IPS-NIHi7 (cell line): Measurements from ENCODE around the gene OSBPL2.

Source experiments
- DNase-seq: peaks from one replicate; pipeline ENCODE4 v3.0.0; 2012; ENCODE audit warnings: mixed read lengths; ENCODE audit errors: extremely low spot score

OSBPL2 gene

DNA sequence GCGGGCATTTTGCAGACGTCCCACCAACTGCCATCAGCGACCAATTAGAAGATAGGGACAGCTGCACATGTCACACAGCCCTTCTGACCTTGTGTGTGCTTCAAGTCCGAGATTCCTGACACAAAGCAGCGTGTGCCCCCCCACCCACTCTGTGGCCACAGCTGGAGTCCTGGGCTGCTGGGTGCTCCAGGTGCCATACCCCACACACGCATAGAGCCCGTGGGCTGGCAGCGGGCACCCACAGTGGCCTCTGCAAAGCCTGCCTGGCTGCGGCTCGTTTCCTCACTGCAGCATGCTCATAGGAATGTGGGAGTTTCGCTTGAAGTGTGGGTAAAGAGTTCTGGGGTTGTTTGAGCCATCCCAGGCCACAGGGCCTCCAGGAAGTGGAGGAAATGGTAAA lies 62.0 kb downstream of the OSBPL2 start:
- no peak for DNase-seq

DNA sequence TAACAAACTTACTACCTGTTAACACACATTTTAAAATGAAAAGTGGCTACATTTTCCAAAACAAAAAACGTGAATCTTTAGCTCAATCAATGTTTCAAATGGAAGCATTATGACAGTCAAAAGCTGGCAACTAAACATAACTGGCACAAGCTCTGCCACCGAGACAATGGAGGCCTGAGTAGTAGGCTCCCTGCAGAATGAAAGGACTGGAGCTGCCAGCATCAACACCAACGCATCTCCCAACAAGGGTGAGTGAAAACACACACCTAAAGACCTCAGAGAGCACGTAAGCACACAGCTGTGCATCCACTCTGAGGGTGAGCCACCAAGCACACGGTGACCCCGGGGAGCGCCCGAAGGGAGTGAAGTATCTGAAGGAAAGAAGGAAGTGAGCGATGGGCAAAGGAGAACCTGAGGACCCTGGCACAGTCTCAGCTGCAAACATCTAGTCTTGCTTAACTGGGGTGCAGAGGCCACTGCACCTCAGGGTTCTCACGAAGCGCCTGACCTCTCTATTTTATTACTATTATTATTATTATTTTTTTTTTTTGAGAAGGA lies 62.9 kb downstream of the OSBPL2 start:
- DNase-seq, result no peak

- peak; percentile 93 for DNase-seq
Observed at GRCh38 chr20:62301773-62302340, 63.5 kb downstream of the OSBPL2 start.

DNA sequence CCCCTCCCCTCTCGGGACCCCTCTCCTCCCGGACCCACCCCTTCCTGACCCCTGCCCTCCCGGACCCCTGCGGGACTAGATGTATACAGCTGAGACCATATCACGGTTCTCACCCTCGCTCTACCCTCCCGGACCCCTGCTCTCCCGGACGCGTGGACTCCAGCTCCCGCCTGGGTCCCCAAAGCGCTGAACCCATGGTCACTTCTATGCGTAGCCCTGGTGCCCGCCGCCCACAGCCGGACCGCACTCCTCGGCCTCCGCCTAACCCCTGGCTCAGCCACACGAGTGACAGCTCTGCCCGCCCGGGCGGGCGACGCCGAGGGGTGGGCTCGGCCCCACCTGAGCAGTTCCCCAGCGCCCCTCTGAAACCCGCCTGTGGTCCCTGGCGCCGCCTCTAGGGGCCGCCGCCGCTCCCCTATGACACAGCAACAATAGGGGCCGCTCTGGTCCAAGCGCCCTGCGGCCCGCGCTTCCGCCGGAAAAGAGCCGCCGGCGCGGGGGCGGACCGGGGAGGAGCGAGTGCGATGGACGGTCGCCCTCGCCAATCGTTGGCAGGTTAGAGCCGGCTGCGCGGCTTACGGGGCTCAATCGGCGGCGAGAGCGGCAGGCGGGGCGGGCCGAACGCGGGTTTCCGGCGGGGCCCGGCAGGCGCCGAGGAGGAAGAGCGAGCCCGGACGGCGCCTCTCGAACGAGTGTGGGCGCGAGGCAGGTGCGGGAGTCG lies 64.2 kb downstream of the OSBPL2 start, which contains the start of gene ADRM1:
ADRM1 (plus strand) TSS at position 657 of the 721 bp plus-strand sequence. CDS start 572 bp downstream, outside the sequence.
- peak; percentile 99 for DNase-seq

- DNase-seq, result no peak
Observed at GRCh38 chr20:62303062-62303339, 64.7 kb downstream of the OSBPL2 start.

- DNase-seq, result no peak
Observed at GRCh38 chr20:62303340-62304226, 65.3 kb downstream of the OSBPL2 start.

DNA sequence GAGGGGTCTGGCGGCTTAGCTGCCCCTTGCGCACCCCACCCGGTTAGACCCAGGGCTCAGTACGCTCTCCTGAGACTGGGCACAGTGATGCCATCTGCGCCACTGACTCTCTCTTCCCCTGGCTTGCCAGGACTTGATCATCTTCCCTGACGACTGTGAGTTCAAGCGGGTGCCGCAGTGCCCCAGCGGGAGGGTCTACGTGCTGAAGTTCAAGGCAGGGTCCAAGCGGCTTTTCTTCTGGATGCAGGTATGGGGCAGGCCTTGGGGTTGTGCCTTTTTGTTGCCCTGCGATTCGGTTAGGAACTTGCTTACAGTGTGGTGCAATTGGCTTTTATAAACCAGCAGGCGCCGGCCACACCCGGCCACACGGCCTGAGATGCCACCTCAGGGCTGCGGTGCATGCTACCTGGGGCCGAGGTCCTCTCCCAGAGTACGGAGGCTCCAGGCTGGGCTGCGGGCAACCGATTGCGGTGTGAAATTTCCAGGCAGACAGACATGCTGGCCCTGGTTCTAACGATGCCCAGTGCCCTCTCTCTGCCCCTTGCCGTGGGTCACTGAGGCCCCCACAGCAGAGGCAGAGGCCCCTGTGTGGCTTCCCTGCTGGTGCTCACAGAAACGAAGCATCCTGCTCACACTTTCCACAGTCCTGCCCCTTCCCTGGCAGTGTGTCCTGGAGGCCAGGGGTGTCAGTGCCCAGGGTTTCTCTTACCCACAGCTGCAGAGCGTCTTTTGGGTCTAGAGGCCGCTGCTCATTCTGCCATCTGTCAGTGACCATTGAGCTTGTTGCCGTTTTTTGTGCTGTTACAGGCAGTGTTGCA lies 66.2 kb downstream of the OSBPL2 start:
- no peak for DNase-seq

GRCh38 chr20:62305149-62305764 lies 66.9 kb downstream of the OSBPL2 start:
- DNase-seq, result no peak

DNA sequence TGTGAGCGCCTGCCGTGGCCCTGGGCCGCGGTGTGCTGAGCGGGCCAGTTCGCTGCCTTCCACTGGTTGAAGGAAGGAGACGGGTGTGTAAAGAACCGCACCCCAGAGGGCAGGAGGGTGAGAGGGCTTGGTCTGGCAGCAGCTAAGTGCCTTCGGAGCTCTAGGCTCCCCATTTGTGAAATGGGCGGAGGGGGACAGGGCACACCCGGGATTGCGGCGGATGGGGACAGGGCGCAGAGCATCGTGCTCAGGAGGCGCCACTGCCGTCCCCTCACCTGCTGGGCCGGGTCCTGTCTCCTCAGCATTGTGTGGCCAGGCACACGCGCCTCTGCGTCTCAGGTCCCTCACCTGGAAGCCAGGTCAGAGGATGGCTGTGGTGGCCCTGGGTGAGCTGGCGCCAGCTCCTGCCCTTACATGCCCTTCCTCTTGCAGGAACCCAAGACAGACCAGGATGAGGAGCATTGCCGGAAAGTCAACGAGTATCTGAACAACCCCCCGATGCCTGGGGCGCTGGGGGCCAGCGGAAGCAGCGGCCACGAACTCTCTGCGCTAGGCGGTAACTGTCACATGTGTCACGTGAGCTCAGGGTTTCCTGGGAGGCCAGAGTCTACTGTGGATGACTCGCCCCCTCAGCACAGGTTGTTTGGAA lies 67.6 kb downstream of the OSBPL2 start:
- DNase-seq, result no peak

DNA sequence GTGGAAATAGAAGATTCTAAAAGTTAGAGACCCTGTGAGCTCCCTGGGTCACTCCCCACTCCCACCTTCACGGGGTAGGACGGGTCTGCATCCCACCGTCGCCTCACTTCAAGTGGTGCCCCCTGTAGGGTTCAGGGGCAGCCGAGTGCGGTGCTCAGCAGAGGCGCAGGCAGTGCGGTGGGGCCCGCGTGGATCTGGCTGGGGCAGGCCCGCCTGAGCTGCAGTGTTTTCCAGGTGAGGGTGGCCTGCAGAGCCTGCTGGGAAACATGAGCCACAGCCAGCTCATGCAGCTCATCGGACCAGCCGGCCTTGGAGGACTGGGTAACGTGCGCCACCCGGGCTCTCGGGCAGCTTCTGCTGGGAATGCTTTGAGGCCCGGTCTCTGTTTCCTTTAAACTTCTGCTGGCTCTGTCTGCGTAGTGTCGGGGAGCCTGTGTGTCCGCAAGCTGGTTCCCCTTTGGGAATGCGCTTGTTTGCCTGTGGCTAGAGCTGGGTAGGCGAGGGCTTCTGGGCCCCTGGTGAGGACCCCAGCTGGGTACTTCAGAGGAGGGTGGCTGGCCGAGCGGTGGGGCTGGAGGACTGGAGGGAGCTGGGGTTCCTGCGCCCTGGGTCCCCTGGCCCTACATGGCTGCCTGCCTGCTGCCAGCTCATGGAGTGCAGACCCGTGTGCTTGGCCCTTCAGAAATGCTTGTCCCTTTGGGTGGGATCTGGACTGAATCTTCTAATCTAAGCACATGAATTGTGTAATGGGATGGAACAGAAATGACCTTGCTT lies 68.3 kb downstream of the OSBPL2 start:
- no peak for DNase-seq

DNA sequence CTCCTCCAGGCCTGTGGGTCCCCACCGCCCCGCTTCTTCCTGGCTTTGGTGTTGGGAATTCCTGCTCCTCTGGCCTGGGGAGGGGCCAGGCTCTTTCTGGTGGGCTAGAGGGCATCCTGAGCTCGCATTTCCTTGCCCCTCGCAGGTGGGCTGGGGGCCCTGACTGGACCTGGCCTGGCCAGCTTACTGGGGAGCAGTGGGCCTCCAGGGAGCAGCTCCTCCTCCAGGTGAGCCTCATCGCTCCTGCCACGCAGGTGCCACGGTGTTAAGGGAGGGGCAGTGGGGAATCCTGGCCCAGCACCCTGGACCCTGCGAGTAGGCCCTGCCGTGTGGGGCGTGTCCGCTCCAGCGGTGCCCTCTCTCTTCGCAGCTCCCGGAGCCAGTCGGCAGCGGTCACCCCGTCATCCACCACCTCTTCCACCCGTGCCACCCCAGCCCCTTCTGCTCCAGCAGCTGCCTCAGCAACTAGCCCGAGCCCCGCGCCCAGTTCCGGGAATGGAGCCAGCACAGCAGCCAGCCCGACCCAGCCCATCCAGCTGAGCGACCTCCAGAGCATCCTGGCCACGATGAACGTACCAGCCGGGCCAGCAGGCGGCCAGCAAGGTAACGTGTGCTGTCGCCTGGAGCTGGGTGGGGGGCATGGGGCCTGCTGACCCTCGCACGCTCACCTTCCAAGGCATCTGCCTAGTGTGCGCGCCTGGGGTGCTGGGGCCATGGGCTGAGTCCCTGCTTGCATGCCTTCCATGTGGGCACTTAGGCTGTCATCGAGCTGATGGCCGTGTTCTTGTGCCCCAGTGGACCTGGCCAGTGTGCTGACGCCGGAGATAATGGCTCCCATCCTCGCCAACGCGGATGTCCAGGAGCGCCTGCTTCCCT lies 69.1 kb downstream of the OSBPL2 start:
- DNase-seq, result no peak

- DNase-seq, result no peak
Observed at GRCh38 chr20:62308102-62308822, 69.9 kb downstream of the OSBPL2 start.

GRCh38 chr20:62309198-62309944 lies 71.0 kb downstream of the OSBPL2 start:
- no peak for DNase-seq

DNA sequence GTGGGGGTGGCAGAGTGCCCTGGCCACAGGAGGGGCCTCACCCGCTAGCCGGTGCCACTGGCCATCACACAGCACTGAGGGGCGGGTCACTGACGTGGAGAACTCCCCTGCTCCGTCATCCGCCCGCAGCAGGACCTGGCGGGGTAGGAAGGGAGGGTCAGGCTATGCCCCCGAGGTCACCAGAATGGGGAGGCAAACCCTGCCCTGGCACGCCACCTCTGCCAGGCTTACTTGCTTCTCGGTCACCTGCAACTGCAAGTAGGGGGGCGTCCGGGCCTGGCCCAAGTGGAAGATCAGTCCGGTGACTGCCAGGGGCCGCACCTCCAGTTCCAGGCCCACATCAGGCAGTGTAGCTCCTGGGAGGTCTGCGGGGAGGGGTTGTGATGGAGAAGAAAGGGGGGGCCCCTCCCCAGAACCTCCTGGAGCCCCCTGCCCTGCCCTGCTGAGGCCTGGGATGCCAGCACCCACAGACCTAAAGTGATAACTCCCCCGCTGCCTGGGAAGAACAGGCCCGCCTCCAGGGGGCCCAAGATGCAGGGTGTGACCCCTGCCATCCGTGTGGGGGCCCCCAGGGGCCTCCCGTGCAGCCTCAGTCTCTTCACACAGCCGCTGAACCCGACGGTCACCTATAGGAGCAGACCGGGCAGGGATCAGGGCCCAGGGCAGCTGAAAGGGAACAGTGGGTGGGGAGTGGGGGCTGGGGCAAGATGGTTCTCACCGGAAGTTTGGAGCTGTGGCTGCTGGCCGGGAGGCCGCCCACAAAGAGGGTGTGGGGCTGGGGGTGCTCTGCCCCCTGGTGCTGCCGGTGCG lies 71.8 kb downstream of the OSBPL2 start:
- no peak for DNase-seq

DNA sequence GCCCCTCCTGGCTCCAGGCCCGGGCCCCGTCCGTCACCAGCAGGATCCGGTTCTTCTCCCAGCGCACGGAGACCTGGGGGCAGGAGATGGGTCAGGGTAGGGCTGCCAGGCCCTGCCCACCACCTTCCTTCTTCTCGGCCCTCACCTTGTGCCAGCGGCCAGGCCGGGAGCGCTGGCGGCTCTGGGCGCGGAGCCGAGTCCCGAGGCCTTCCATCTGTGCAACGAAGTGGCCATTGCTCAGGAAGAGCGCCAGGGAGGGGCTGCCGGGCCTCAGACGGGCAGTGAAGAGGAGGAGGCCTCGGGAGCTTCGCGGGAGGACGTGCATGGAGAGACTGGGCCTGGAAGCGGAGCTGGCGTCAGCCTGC lies 72.4 kb downstream of the OSBPL2 start:
- DNase-seq, result no peak

GRCh38 chr20:62311150-62311549 lies 72.8 kb downstream of the OSBPL2 start:
- no peak for DNase-seq
